GM18526 (cell line): Measurements from ENCODE around the gene PSMA7.

Experiments used
- POLR2A ChIP-seq: IDR thresholded peaks from 3 replicates; pipeline ENCODE4 v1.6.1; 2011; ENCODE audit not compliant: insufficient read length; ENCODE audit errors: extremely low read depth

Gene PSMA7

GRCh38 chr20:62136283-62137091 lies 6.7 kb downstream of the PSMA7 start:
- no peak for TF ChIP-seq POLR2A

DNA sequence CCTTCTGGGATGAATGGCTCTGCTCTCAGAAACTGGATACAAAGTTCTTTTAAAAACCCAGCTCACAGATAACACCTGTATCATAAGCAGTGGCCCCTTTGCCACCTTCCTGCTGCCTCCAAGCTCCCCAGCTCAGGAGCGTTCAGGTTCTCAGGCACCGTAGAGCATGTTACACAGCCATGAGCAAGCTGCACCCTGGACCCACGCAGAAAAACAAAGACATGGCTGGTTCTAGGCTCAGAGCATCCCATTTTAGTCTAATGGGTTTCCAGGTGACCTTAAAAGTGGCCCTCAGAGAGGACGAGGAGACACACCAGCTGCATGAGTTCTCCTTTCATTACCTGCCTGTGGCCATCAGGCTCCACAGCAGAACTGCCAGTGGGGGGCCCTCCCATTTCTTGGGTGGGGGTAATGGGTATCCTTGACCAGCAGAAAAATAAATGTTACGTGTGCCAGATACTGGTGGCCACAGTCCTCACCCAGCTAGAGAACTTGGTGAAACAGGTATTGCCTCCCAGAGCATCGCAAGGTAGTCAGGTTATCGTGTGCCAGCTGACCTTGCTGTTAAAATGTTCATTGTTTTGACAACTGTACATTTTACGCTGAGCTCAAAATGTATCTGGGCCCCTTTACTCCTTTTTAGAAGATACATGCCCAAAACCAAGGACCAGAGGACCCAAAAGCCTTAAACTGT lies 7.5 kb downstream of the PSMA7 start:
- no peak for TF ChIP-seq POLR2A

GRCh38 chr20:62134735-62135231 lies 8.4 kb downstream of the PSMA7 start:
- TF ChIP-seq POLR2A: no peak

- TF ChIP-seq POLR2A: no peak
Observed at GRCh38 chr20:62133864-62134263, 9.3 kb downstream of the PSMA7 start.

DNA sequence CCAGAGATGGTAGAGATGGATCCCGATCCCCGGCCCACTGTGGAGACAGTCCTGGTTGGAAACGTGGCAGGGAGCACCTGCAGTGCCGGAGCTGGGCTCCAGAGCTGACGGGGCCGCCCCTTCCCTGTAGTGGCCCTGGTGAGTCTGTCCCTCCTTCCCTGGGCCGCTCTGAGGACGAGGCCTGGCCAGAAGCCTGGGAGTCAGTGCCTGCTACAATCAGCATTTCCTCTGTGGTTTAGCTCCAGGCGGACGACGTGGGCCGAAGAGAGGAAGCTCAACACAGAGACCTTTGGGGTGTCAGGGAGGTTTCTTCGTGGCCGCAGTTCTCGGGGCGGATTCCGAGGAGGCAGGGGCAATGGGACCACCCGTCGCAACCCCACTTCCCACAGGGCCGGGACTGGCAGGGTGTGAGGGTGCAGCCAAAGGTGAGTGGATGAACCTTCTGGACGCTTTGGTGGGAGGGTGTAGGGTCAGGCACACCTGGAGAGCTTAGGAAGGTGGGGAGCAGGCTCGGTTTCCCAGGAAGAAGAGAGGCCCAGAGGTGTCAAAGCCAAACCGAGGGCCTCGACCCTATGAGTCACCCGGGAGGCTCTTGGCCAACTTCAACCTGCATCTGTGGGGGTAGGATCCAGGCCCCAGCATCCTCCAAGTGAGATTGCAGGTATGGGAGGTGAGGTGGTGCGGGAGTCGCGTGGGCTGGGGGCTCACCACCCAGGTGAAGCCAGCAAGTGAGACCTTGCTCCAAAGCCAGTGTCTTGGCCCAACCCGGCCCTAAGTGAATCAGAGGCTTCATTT lies 9.9 kb downstream of the PSMA7 start:
- no peak for TF ChIP-seq POLR2A

- no peak for TF ChIP-seq POLR2A
Observed at GRCh38 chr20:62132421-62132820, 10.8 kb downstream of the PSMA7 start.

- TF ChIP-seq POLR2A: no peak
Observed at GRCh38 chr20:62131560-62132320, 11.5 kb downstream of the PSMA7 start.

DNA sequence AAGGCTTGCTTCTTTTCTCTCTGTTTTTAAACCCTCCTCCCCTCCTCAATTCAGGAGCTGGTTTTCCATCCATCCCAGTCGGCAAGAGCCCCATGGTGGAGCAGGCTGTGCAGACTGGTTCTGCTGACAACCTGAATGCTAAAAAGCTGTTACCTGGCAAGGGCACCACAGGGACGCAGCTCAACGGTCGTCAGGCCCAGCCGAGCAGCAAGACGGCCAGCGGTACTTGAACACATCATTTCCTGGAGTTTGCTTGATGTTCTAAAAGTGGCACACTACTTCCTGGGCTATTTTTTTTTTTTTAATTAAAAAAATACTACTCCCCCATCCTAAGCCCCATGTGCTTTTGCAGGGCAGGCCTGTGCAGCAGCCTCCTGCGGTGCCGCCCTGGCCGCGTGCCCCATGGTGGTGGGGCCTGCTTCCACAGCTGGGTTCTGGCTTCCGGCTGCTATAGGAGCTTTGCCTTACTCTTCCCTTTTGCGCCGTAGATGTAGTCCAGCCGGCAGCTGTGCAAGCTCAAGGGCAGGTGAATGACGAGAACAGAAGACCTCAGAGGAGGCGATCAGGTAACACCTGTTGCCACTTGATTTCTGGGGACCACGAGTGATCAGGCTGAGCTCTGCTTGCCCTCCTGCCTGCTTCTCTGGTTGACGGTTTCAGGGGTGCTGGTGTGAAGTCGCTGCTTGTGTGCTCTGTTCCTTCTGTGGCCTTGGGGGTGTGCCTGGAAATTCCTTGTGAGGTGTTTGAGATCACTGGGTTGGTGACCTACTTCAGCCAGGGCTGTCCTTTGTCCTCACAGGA lies 13.3 kb downstream of the PSMA7 start:
- TF ChIP-seq POLR2A: no peak

- no peak for TF ChIP-seq POLR2A
Observed at GRCh38 chr20:62128502-62128901, 14.7 kb downstream of the PSMA7 start.

DNA sequence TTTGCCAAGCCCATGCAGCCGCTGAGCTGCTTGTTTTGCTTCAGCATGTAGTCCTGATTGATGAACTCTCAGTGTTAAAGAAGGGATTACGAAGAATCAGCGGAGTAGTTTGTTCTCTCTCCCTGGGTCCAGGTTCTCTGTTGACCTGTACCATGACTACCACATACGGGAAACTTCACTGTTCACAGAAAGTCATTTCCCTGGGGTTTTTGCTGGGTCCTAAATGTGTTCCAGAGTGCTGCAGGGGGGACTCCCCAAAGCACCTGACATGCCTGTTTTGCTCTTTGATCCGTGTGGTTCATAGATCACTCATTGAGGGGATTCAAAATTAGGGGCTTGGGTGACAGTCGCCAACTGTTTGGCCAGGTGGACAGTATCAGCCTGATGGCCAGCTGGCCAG lies 15.4 kb downstream of the PSMA7 start:
- TF ChIP-seq POLR2A: no peak

DNA sequence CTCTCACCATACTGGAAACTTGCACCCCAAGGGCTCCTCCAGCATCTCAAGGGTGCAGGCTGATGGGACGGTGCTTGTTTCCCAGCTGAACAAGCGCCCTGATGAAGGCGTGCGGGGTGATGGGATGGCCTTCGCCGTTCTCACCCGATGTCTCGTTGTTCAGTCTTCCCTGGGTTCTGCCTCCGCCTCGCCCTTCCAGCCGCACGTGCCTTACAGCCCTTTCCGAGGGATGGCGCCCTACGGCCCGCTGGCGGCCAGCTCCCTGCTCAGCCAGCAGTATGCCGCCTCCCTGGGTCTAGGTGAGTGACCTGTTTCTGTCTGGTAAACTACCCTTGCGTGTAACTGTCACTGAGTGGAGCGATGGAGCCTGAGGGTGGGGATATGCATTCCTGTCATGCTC lies 17.1 kb downstream of the PSMA7 start:
- no peak for TF ChIP-seq POLR2A

GRCh38 chr20:62123450-62124118 lies 19.6 kb downstream of the PSMA7 start:
- TF ChIP-seq POLR2A: no peak

- TF ChIP-seq POLR2A: no peak
Observed at GRCh38 chr20:62122654-62123449, 20.3 kb downstream of the PSMA7 start.
